IMR-90 (cell line): ENCODE results near the gene GPRASP2. TPM values are rescaled to one million over a fixed set of nuclear protein-coding genes. Genes with fewer than 3 reads are reported as not detected.

ENCODE experiments used
- ATAC-seq: fragments of 200-7000 bp; cut with Tn5 transposase; 2 replicates; pipeline ENCODE4 v1.9.1; 2020; ENCODE audit warnings: low read depth, mild to moderate bottlenecking, moderate library complexity
- BruUV-seq: library from RNA; stranded (reverse); fragments of 400-500 nt; replicated peaks from 2 replicates; lab custom pipeline; 2021; lab: Mats Ljungman, UMichigan
- CTCF ChIA-PET: fragments of 300-600 bp; formaldehyde crosslinking; extraction: SDS; loops from one replicate; lab custom pipeline; 2021; ENCODE audit warnings: antibody characterized with exemption; lab: Yijun Ruan, JAX
- POLR2A ChIA-PET: fragments of 300-600 bp; sonication (Branson Sonifier 250); formaldehyde crosslinking; loops from one replicate; lab custom pipeline; 2022; ENCODE audit warnings: antibody characterized with exemption; ENCODE audit not compliant: unreplicated experiment; lab: Charles Lee
- DNase-seq: peaks from one replicate; pipeline ENCODE4 v3.0.0; 2013
- H2AFZ ChIP-seq: replicated peaks from 2 replicates; pipeline ENCODE3; 2013; ENCODE audit warnings: low read length, mild to moderate bottlenecking; ENCODE audit not compliant: poor library complexity
- H2AK5ac ChIP-seq: 2 replicates; pipeline ENCODE4 v1.6.1; 2013; ENCODE audit warnings: low read depth, low read length, inconsistent platforms
- H2AK9ac ChIP-seq: replicated peaks from 2 replicates; pipeline ENCODE3; 2013; ENCODE audit warnings: mild to moderate bottlenecking, low read depth, low read length, moderate library complexity; ENCODE audit not compliant: poor library complexity
- H2BK120ac ChIP-seq: 2 replicates; pipeline ENCODE4 v1.6.1; 2013; ENCODE audit warnings: low read depth, low read length, inconsistent platforms
- H2BK15ac ChIP-seq: 3 replicates; pipeline ENCODE4 v1.6.1; 2013; ENCODE audit warnings: low read depth, low read length, inconsistent platforms
- H2BK20ac ChIP-seq: 2 replicates; pipeline ENCODE4 v1.6.1; 2013; ENCODE audit warnings: low read depth, mild to moderate bottlenecking, inconsistent platforms, low read length, moderate library complexity
- H2BK5ac ChIP-seq: 2 replicates; pipeline ENCODE4 v1.6.1; 2013; ENCODE audit warnings: mild to moderate bottlenecking, low read depth, low read length, inconsistent platforms; ENCODE audit not compliant: poor library complexity, severe bottlenecking
- H3K14ac ChIP-seq: replicated peaks from 2 replicates; pipeline ENCODE4 v1.6.1; 2013; ENCODE audit warnings: low read depth, low read length, inconsistent platforms
- H3K18ac ChIP-seq: 2 replicates; pipeline ENCODE4 v1.6.1; 2013; ENCODE audit warnings: low read depth, low read length, control low read depth
- H3K23ac ChIP-seq: 2 replicates; pipeline ENCODE4 v1.6.1; 2013; ENCODE audit warnings: low read depth, low read length, inconsistent platforms
- H3K27ac ChIP-seq: 2 replicates; pipeline ENCODE4 v1.5.1; 2013; ENCODE audit warnings: mild to moderate bottlenecking, control low read depth, low read length; ENCODE audit not compliant: insufficient read depth
- H3K27me3 ChIP-seq: 2 replicates; pipeline ENCODE4 v1.6.1; 2013; ENCODE audit warnings: low read length; ENCODE audit not compliant: control insufficient read depth, insufficient read depth
- H3K36me3 ChIP-seq: 2 replicates; pipeline ENCODE4 v1.6.1; 2013; ENCODE audit warnings: low read length, mixed read lengths; ENCODE audit not compliant: control insufficient read depth, insufficient read depth
- H3K4ac ChIP-seq: 2 replicates; pipeline ENCODE4 v1.6.1; 2013; ENCODE audit warnings: low read depth, low read length, inconsistent platforms
- H3K4me1 ChIP-seq: 2 replicates; pipeline ENCODE4 v1.6.1; 2013; ENCODE audit warnings: low read length, mixed read lengths; ENCODE audit not compliant: control insufficient read depth, insufficient read depth
- H3K4me2 ChIP-seq: 2 replicates; pipeline ENCODE4 v1.6.1; 2013; ENCODE audit warnings: low read depth, mild to moderate bottlenecking, control low read depth, low read length, moderate library complexity
- H3K4me3 ChIP-seq: 2 replicates; pipeline ENCODE4 v1.5.1; 2013; ENCODE audit warnings: low read depth, mild to moderate bottlenecking, control low read depth, low read length, moderate library complexity; ENCODE audit not compliant: insufficient read depth
- H3K56ac ChIP-seq: 2 replicates; pipeline ENCODE4 v1.6.1; 2013; ENCODE audit warnings: low read length, inconsistent platforms; ENCODE audit not compliant: insufficient read depth; ENCODE audit errors: extremely low read depth
- H3K79me1 ChIP-seq, 2 experiments: 2 replicates each; pipeline ENCODE4 v1.6.1; 2013; ENCODE audit warnings: low read length in 2 of 2, inconsistent platforms in 1 of 2, low read depth in 1 of 2
- H3K9ac ChIP-seq: 2 replicates; pipeline ENCODE4 v1.6.1; 2013; ENCODE audit warnings: low read depth, low read length, control low read depth
- H3K9me1 ChIP-seq: 2 replicates; pipeline ENCODE4 v1.6.1; 2013; ENCODE audit warnings: low read length, inconsistent platforms; ENCODE audit not compliant: insufficient read depth
- H3K9me3 ChIP-seq: 2 replicates; pipeline ENCODE4 v1.6.1; 2013; ENCODE audit warnings: low read length; ENCODE audit not compliant: control insufficient read depth, insufficient read depth
- H4K20me1 ChIP-seq: 2 replicates; pipeline ENCODE4 v1.6.1; 2013; ENCODE audit warnings: low read length, inconsistent platforms; ENCODE audit not compliant: insufficient read depth
- H4K5ac ChIP-seq: 2 replicates; pipeline ENCODE4 v1.6.1; 2013; ENCODE audit warnings: mild to moderate bottlenecking, low read depth, low read length, control low read depth
- H4K8ac ChIP-seq, 2 experiments: 2 replicates each; pipeline ENCODE4 v1.6.1; 2013; ENCODE audit warnings: low read depth in 2 of 2, low read length in 2 of 2, control low read depth in 1 of 2, inconsistent platforms in 1 of 2
- H4K91ac ChIP-seq: 2 replicates; pipeline ENCODE4 v1.6.1; 2013; ENCODE audit warnings: low read depth, low read length, inconsistent platforms; ENCODE audit not compliant: insufficient read depth
- BHLHE40 ChIP-seq: fragments of 150-350 bp; IDR thresholded peaks from 2 replicates; pipeline ENCODE4 v1.6.1; 2016; ENCODE audit warnings: mild to moderate bottlenecking, low read depth, low read length
- CEBPB ChIP-seq: IDR thresholded peaks from 2 replicates; pipeline ENCODE4 v1.6.1; 2012; ENCODE audit warnings: low read depth, low read length, improper control_type of control experiment
- CHD1 ChIP-seq: IDR thresholded peaks from 2 replicates; pipeline ENCODE4 v1.6.1; 2012; ENCODE audit warnings: low read depth, low read length, improper control_type of control experiment
- FOS ChIP-seq: fragments of 150-350 bp; IDR thresholded peaks from 2 replicates; pipeline ENCODE4 v1.6.1; 2016; ENCODE audit warnings: low read depth, low read length
- MAFK ChIP-seq: IDR thresholded peaks from 2 replicates; pipeline ENCODE4 v1.6.1; 2012; ENCODE audit warnings: low read depth, low read length, improper control_type of control experiment
- MAZ ChIP-seq: IDR thresholded peaks from 2 replicates; pipeline ENCODE4 v1.6.1; 2012; ENCODE audit warnings: low read depth, mild to moderate bottlenecking, low read length, improper control_type of control experiment, moderate library complexity, borderline replicate concordance
- MXI1 ChIP-seq: IDR thresholded peaks from 2 replicates; pipeline ENCODE4 v1.6.1; 2012; ENCODE audit warnings: low read depth, mild to moderate bottlenecking, low read length, moderate library complexity, borderline replicate concordance
- NFE2L2 ChIP-seq: fragments of 150-350 bp; IDR thresholded peaks from 2 replicates; pipeline ENCODE4 v1.6.1; 2016; ENCODE audit warnings: low read depth, mild to moderate bottlenecking, low read length
- POLR2A ChIP-seq: IDR thresholded peaks from 2 replicates; pipeline ENCODE4 v1.6.1; 2012; ENCODE audit warnings: mild to moderate bottlenecking, low read depth, low read length
- RAD21 ChIP-seq: IDR thresholded peaks from 2 replicates; pipeline ENCODE4 v1.6.1; 2012; ENCODE audit warnings: low read length, improper control_type of control experiment
- RCOR1 ChIP-seq: IDR thresholded peaks from 2 replicates; pipeline ENCODE4 v1.6.1; 2012; ENCODE audit warnings: mild to moderate bottlenecking, low read length, improper control_type of control experiment; ENCODE audit not compliant: insufficient replicate concordance
- RFX5 ChIP-seq: IDR thresholded peaks from 2 replicates; pipeline ENCODE4 v1.8.0; 2012; ENCODE audit warnings: low read depth, mild to moderate bottlenecking, low read length, moderate library complexity
- SMC3 ChIP-seq: fragments of 150-350 bp; IDR thresholded peaks from 2 replicates; pipeline ENCODE4 v1.6.1; 2016; ENCODE audit warnings: low read depth, mild to moderate bottlenecking, antibody characterized with exemption, low read length, moderate library complexity
- WGBS, 2 experiments: methylation state at CpG; one replicate each; pipeline versions ENCODE4 v1.1.5 to v1.1.7; 2013; ENCODE audit warnings: missing lambda C conversion rate in 2 of 2; ENCODE audit not compliant: insufficient read length in 1 of 2; ENCODE audit errors: extremely low coverage in 2 of 2; 5-methylcytosine and 5-hydroxymethylcytosine counted together
- dilution Hi-C: fragments of 300-500 bp; cut with HindIII; formaldehyde crosslinking; loops from one replicate; pipeline ENCODE4 v1.14.3; 2018; ENCODE audit warnings: low sequenced_read_pairs; ENCODE audit not compliant: unreplicated experiment
- in situ Hi-C: fragments of 300-500 bp; cut with MboI; formaldehyde crosslinking; loops from 3 replicates; pipeline ENCODE4 v1.14.3; 2019; ENCODE audit warnings: low sequenced_read_pairs, inconsistent platforms, mixed read lengths
- intact Hi-C: fragments of 100-400 bp; cut with micrococcal nuclease; formaldehyde crosslinking; loops from 2 replicates; pipeline ENCODE4 v1.10.0; 2022
- polyA plus RNA-seq, 3 experiments: library from polyadenylated mRNA; depleted of rRNA; stranded (reverse); fragments of >200 nt; gene quantifications; 2 replicates each; pipeline ENCODE4 v1.2.3, GENCODE V29; 2012; ENCODE audit warnings: low replicate concordance in 1 of 3
- total RNA-seq: library from RNA; depleted of rRNA; stranded (reverse); fragments of >200 nt; gene quantifications from 2 replicates; pipeline ENCODE4 v1.2.3, GENCODE V29; 2012
- TF ChIP-seq, protein P1 (sequence below): fragments of 150-350 bp; IDR thresholded peaks from 2 replicates; pipeline ENCODE4 v1.6.1; 2016; ENCODE audit warnings: low read depth, mild to moderate bottlenecking, low read length, moderate library complexity, borderline replicate concordance
- TF ChIP-seq, protein P2 (sequence below): conservative IDR thresholded peaks from 2 replicates; pipeline ENCODE4 v1.5.1; 2012; ENCODE audit warnings: mild to moderate bottlenecking, low read depth, low read length, improper control_type of control experiment
- TF ChIP-seq, protein P3 (sequence below): fragments of 150-350 bp; IDR thresholded peaks from 2 replicates; pipeline ENCODE4 v1.6.1; 2017; ENCODE audit warnings: mild to moderate bottlenecking, antibody characterized with exemption, low read length, low read depth

The GPRASP2 gene
- total and polyA plus RNA-seq, 2 of the 4 experiments (the other 2 are of a cell fraction) = 9.4 to 24.7 TPM

DNA sequence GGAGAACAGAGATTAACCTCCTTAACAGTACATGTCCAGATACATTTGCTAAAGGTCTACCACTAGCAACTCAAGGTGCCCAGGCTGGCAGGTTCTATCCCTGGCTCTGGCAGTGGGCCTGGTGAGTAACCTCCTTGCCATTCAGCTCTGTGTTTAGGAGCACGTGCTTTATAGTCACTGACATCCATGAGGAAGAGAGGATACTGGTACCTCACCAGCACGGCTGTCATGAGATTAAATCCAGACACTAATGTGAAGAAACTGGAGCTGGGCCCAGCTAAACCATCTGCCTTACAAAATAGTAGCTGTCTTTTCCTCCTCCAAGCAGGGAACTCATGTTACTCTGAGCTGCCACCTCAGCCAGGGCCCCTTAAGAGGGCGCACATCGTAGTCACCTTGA is 53.6 kb downstream of the GPRASP2 start:
- peaks cover 4% of the 10 kb centered on the region for H3K4me1 ChIP-seq
- H2AFZ ChIP-seq = peak overlapping the region; percentile 18
- H3K4ac ChIP-seq = peak overlapping the region; percentile 16; the same call in 1 of the 2 replicates
- no peak overlapping the region for H3K4me3 ChIP-seq
- peak overlapping the region; percentile 83 for H2AK9ac ChIP-seq
- H2AK5ac ChIP-seq = peak overlapping the region; percentile 44; the same call in 1 of the 2 replicates
- intact Hi-C loops = loop anchor here (5.0 kb wide), 1 partner anchor 169 kb away; the partner anchor contains the start of gene ARMCX5
- H3K4me2 ChIP-seq = no peak overlapping the region
- no TSS peak for BruUV-seq
- no peak overlapping the region for H2BK120ac ChIP-seq
- H3K14ac ChIP-seq = no peak overlapping the region
- dilution Hi-C loops = no loop called here
- in situ Hi-C loops = no loop called here
- H3K36me3 ChIP-seq = no peaks in the 10 kb centered on the region
- no peak overlapping the region for H3K9ac ChIP-seq
- ChIA-PET POLR2A (no interaction called here), CTCF (no interaction called here)
- no peak for TF ChIP-seq CEBPB
- no peak for TF ChIP-seq CHD1
- TF ChIP-seq, protein P1, sequence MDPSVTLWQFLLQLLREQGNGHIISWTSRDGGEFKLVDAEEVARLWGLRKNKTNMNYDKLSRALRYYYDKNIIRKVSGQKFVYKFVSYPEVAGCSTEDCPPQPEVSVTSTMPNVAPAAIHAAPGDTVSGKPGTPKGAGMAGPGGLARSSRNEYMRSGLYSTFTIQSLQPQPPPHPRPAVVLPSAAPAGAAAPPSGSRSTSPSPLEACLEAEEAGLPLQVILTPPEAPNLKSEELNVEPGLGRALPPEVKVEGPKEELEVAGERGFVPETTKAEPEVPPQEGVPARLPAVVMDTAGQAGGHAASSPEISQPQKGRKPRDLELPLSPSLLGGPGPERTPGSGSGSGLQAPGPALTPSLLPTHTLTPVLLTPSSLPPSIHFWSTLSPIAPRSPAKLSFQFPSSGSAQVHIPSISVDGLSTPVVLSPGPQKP = no peak
- TF ChIP-seq SMC3 = no peak
- no peak for TF ChIP-seq POLR2A
- TF ChIP-seq, protein P2, sequence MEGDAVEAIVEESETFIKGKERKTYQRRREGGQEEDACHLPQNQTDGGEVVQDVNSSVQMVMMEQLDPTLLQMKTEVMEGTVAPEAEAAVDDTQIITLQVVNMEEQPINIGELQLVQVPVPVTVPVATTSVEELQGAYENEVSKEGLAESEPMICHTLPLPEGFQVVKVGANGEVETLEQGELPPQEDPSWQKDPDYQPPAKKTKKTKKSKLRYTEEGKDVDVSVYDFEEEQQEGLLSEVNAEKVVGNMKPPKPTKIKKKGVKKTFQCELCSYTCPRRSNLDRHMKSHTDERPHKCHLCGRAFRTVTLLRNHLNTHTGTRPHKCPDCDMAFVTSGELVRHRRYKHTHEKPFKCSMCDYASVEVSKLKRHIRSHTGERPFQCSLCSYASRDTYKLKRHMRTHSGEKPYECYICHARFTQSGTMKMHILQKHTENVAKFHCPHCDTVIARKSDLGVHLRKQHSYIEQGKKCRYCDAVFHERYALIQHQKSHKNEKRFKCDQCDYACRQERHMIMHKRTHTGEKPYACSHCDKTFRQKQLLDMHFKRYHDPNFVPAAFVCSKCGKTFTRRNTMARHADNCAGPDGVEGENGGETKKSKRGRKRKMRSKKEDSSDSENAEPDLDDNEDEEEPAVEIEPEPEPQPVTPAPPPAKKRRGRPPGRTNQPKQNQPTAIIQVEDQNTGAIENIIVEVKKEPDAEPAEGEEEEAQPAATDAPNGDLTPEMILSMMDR = no peak
- no peak for TF ChIP-seq MAZ
- TF ChIP-seq NFE2L2 = no peak
- TF ChIP-seq FOS = no peak
- TF ChIP-seq RAD21 = no peak
- TF ChIP-seq RFX5 = no peak
- TF ChIP-seq BHLHE40 = peak; percentile 72
- no peak for TF ChIP-seq MAFK
- no peak for TF ChIP-seq RCOR1
- TF ChIP-seq, protein P3, sequence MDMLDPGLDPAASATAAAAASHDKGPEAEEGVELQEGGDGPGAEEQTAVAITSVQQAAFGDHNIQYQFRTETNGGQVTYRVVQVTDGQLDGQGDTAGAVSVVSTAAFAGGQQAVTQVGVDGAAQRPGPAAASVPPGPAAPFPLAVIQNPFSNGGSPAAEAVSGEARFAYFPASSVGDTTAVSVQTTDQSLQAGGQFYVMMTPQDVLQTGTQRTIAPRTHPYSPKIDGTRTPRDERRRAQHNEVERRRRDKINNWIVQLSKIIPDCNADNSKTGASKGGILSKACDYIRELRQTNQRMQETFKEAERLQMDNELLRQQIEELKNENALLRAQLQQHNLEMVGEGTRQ = 0 out of 2 replicates have a peak, but pooled peaks have one; percentile 4
- TF ChIP-seq MXI1 = peak; percentile 71
- H2BK5ac ChIP-seq = no peak overlapping the region
- no peak overlapping the region for H4K5ac ChIP-seq
- H3K27me3 ChIP-seq = 0 out of 2 replicates have a peak, but pooled peaks cover 1% of the 10 kb centered on the region
- H3K9me3 ChIP-seq = no peaks in the 10 kb centered on the region
- peaks cover 3% of the 10 kb centered on the region; the same call in 1 of the 2 replicates for H4K20me1 ChIP-seq
- H3K27ac ChIP-seq = peak overlapping the region; percentile 1; the same call in 1 of the 2 replicates
- peak overlapping the region; percentile 60; the same call in 1 of the 3 replicates for H2BK15ac ChIP-seq
- ATAC-seq (peak; percentile 53), DNase-seq (peak; percentile 68)
- no peak overlapping the region; a peak in 1 of 4 replicates for H4K8ac ChIP-seq
- no peak overlapping the region for H3K23ac ChIP-seq
- no peak overlapping the region for H3K56ac ChIP-seq
- H4K91ac ChIP-seq = no peak overlapping the region
- H3K18ac ChIP-seq = no peak overlapping the region
- no CpG with 5 or more reads among the region's 4 CpGs for WGBS, 2 experiments
- no peaks in the 10 kb centered on the region for H3K9me1 ChIP-seq
- no peak overlapping the region; the same call in 1 of the 2 replicates for H2BK20ac ChIP-seq
- peaks cover 0 to 5% of the 10 kb centered on the region in 2 experiments; a peak in 2 of 4 replicates for H3K79me1 ChIP-seq
